ENCODE measurements around the gene G6PC3.

G6PC3 gene

DNA sequence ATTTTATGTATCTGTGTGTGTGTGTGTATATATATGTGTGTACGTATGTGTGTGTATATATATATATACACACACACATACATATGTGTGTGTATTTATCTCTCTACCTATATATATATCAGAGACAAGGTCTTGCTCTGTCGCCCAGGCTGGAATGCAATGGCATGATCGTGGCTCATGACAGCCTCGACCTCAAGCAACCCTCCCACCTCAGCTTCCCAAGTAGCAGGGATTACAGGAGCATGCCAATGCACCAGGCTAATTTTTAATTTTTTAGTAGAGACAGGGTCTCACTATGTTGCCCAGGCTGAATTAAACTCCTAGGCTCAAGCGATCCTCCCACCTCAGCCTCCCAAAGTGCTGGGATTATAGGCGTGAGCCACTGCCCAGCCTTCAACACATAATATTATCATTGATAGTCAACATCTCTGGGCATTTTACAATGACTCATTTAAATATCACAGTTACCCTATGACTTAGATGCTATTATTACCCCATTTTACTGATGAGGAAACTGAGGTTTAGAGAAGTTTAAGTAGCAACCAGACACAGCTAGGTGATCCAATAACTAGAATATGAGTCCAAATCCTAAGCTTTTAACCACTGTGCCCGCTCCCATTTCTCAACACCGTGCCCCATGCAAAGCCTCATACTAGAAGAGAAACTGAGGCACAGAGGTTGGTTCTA is 24.3 kb downstream of the G6PC3 start:
- H3K4me2 ChIP-seq (ENCODE audit: low read depth, low read length): no peak overlapping the region

DNA sequence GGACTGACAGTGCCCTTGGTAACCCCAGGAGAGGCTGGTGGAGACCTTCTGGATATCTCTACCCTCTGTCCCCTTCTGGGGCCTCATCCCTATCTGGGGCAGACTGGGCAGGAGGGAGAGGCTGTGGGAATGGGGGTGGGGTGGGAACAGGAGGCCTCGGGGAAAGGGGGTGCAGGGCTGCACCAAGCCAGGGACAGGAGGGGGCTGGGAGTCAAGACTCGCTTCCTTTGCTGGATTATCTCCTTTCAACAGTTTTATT is 24.8 kb downstream of the G6PC3 start:
- Histone ChIP-seq H3K4me2 (ENCODE audit: low read depth, low read length) (peak overlapping the region; percentile 15; the same call in 1 of the 2 replicates), H3F3A (ENCODE audit: insufficient read depth, low read length) (no peaks in the 10 kb centered on the region), H2AFZ (ENCODE audit: low read length) (no peak overlapping the region), H3K79me2 (ENCODE audit: low read length) (peaks cover 42% of the 10 kb centered on the region), H3K9ac (ENCODE audit: low read length) (no peak overlapping the region), H3K27ac (ENCODE audit: low read length) (peak overlapping the region; percentile 13; the same call in 1 of the 2 replicates), H3K4me1 (ENCODE audit: low read length) (0 out of 2 replicates have a peak, but pooled peaks cover 4% of the 10 kb centered on the region), H4K20me1 (ENCODE audit: insufficient read depth, low read length) (no peaks in the 10 kb centered on the region), H3K9me3 (replicated peaks; ENCODE audit: insufficient read depth, low read length) (no peaks in the 10 kb centered on the region), H3K9me2 (replicated peaks; ENCODE audit: insufficient read depth, low read length) (no peaks in the 10 kb centered on the region), H3K27me3 (replicated peaks; ENCODE audit: insufficient read depth, low read length) (no peaks in the 10 kb centered on the region), H3K4me3 (ENCODE audit: low read length) (no peak overlapping the region), H3K36me3 (replicated peaks; ENCODE audit: insufficient read depth, low read length) (no peaks in the 10 kb centered on the region; the same call in 1 of the 2 replicates)
- TF ChIP-seq, protein P1, sequence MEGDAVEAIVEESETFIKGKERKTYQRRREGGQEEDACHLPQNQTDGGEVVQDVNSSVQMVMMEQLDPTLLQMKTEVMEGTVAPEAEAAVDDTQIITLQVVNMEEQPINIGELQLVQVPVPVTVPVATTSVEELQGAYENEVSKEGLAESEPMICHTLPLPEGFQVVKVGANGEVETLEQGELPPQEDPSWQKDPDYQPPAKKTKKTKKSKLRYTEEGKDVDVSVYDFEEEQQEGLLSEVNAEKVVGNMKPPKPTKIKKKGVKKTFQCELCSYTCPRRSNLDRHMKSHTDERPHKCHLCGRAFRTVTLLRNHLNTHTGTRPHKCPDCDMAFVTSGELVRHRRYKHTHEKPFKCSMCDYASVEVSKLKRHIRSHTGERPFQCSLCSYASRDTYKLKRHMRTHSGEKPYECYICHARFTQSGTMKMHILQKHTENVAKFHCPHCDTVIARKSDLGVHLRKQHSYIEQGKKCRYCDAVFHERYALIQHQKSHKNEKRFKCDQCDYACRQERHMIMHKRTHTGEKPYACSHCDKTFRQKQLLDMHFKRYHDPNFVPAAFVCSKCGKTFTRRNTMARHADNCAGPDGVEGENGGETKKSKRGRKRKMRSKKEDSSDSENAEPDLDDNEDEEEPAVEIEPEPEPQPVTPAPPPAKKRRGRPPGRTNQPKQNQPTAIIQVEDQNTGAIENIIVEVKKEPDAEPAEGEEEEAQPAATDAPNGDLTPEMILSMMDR (IDR thresholded peaks at IDR 0.05; ENCODE audit: low read length): no peak
- TF ChIP-seq EZH2phosphoT487 (IDR thresholded peaks at IDR 0.05; ENCODE audit: low read length) (no peak), EZH2 (optimal IDR thresholded peaks at IDR 0.05; ENCODE audit: low read depth, low read length) (no peak)
- no peak for DNase-seq

More for the DNA sequence above, 24.3 kb downstream of the G6PC3 start:
- Histone ChIP-seq H3K9me2 (replicated peaks; ENCODE audit: insufficient read depth, low read length) (no peaks in the 10 kb centered on the region), H3K4me3 (ENCODE audit: low read length) (no peak overlapping the region), H3K9ac (ENCODE audit: low read length) (no peak overlapping the region), H3K79me2 (ENCODE audit: low read length) (peaks cover 39% of the 10 kb centered on the region), H3K9me3 (replicated peaks; ENCODE audit: insufficient read depth, low read length) (no peaks in the 10 kb centered on the region), H2AFZ (ENCODE audit: low read length) (no peak overlapping the region), H4K20me1 (ENCODE audit: insufficient read depth, low read length) (no peaks in the 10 kb centered on the region), H3K4me1 (ENCODE audit: low read length) (0 out of 2 replicates have a peak, but pooled peaks cover 4% of the 10 kb centered on the region), H3K27ac (ENCODE audit: low read length) (no peak overlapping the region), H3K36me3 (replicated peaks; ENCODE audit: insufficient read depth, low read length) (no peaks in the 10 kb centered on the region; the same call in 1 of the 2 replicates), H3K27me3 (replicated peaks; ENCODE audit: insufficient read depth, low read length) (no peaks in the 10 kb centered on the region), H3F3A (ENCODE audit: insufficient read depth, low read length) (no peaks in the 10 kb centered on the region)
- no peak for TF ChIP-seq EZH2 (optimal IDR thresholded peaks at IDR 0.05; ENCODE audit: low read depth, low read length)
- no peak for TF ChIP-seq EZH2phosphoT487 (IDR thresholded peaks at IDR 0.05; ENCODE audit: low read length)
- TF ChIP-seq, protein P1 (IDR thresholded peaks at IDR 0.05; ENCODE audit: low read length): no peak
- DNase-seq: no peak

DNA sequence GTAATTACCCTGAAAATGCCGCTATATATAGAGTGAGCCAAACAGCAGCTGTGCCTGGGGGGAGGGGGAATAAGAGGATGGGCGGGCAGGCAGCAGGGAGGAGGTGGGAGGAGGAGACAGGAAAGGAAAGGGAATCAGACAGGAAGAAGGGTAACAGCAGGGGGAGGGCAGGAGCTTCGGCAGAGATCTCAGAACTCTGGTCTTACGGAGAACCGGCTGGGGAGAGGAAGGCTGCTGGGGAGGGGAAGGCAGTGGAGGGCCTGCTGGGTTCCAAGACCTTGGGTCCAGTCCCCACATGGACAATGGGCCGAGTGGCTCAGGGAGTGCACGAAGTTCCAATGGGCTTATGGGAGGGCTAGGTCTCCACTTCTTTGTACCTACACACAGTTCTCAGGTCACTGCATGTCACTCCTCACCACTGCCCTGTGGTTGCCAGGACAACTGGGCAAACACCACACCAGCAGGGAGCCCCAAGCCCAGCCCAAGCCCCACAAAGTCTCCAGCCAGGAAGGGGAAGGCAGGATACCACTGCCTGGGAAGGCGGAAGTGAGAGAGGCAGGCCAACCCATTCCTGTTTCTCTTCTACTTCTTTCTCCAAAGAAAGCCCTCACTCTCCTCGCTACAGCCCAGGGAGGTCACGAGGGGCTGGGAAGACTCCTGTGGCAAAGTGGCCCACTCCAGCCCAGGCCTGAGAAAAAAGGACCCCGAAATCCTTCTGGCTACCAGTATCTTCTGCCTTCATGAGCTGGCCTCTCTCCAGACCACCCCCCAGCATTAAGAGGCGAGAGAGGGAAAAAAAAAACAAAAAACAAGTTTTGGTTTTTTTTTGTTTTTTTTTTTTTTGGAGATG is 25.3 kb downstream of the G6PC3 start:
- TF ChIP-seq EZH2phosphoT487 (IDR thresholded peaks at IDR 0.05; ENCODE audit: low read length): no peak
- TF ChIP-seq EZH2 (optimal IDR thresholded peaks at IDR 0.05; ENCODE audit: low read depth, low read length): no peak
- TF ChIP-seq, protein P1 (IDR thresholded peaks at IDR 0.05; ENCODE audit: low read length): no peak
- Histone ChIP-seq H3K79me2 (ENCODE audit: low read length) (peaks cover 42% of the 10 kb centered on the region), H3K4me3 (ENCODE audit: low read length) (no peak overlapping the region), H2AFZ (ENCODE audit: low read length) (no peak overlapping the region), H4K20me1 (ENCODE audit: insufficient read depth, low read length) (no peaks in the 10 kb centered on the region), H3K9ac (ENCODE audit: low read length) (no peak overlapping the region), H3K9me2 (replicated peaks; ENCODE audit: insufficient read depth, low read length) (no peaks in the 10 kb centered on the region), H3K36me3 (replicated peaks; ENCODE audit: insufficient read depth, low read length) (no peaks in the 10 kb centered on the region; the same call in 1 of the 2 replicates), H3K27ac (ENCODE audit: low read length) (peak overlapping the region; percentile 13; the same call in 1 of the 2 replicates), H3K27me3 (replicated peaks; ENCODE audit: insufficient read depth, low read length) (no peaks in the 10 kb centered on the region), H3F3A (ENCODE audit: insufficient read depth, low read length) (no peaks in the 10 kb centered on the region), H3K9me3 (replicated peaks; ENCODE audit: insufficient read depth, low read length) (no peaks in the 10 kb centered on the region), H3K4me2 (ENCODE audit: low read depth, low read length) (peak overlapping the region; percentile 15; the same call in 1 of the 2 replicates), H3K4me1 (ENCODE audit: low read length) (0 out of 2 replicates have a peak, but pooled peaks cover 4% of the 10 kb centered on the region)
- no peak for DNase-seq

Measured in MM.1S (cell line).